Right kidney (tissue), 1 donor: ENCODE data around the gene CMIP.
"Not testable (repeated sequence)": the region's sequence is repeated elsewhere in the genome, so short reads cannot be mapped to it uniquely, and the experiment has no call there.

Experiments
- DNase-seq: peaks from one replicate; pipeline ENCODE4 v3.0.0-alpha.2; 2016

Gene CMIP

GRCh38 chr16:81688839-81689238, 244.2 kb downstream of the CMIP start:
- not testable (repeated sequence) for DNase-seq

- no peak for DNase-seq
These were observed 247.4 kb downstream of the CMIP start for GRCh38 chr16:81692021-81692420.

GRCh38 chr16:81692571-81692970, 248.0 kb downstream of the CMIP start:
- DNase-seq, result no peak

- no peak for DNase-seq
These were observed 248.6 kb downstream of the CMIP start for GRCh38 chr16:81693041-81693743.

GRCh38 chr16:81693744-81694303, 249.2 kb downstream of the CMIP start:
- DNase-seq, result no peak

- no peak for DNase-seq
These were observed 250.1 kb downstream of the CMIP start for GRCh38 chr16:81694494-81695280.

GRCh38 chr16:81695321-81696165, 250.9 kb downstream of the CMIP start:
- DNase-seq, result no peak

GRCh38 chr16:81696166-81696960, 251.8 kb downstream of the CMIP start:
- DNase-seq, result no peak

- no peak for DNase-seq
These were observed 252.5 kb downstream of the CMIP start for GRCh38 chr16:81696961-81697615.

GRCh38 chr16:81697616-81698309, 253.2 kb downstream of the CMIP start:
- DNase-seq, result no peak

- DNase-seq, result no peak
These were observed 253.7 kb downstream of the CMIP start for GRCh38 chr16:81698310-81698641.

GRCh38 chr16:81699596-81699995, 255.0 kb downstream of the CMIP start:
- no peak for DNase-seq

GRCh38 chr16:81700071-81700779, 255.6 kb downstream of the CMIP start:
- DNase-seq, result no peak

GRCh38 chr16:81700780-81701165, 256.2 kb downstream of the CMIP start:
- DNase-seq, result no peak

GRCh38 chr16:81701296-81701970, 256.8 kb downstream of the CMIP start:
- no peak for DNase-seq

GRCh38 chr16:81702506-81702905, 257.9 kb downstream of the CMIP start:
- no peak for DNase-seq

GRCh38 chr16:81703177-81704155, 258.9 kb downstream of the CMIP start:
- no peak for DNase-seq

GRCh38 chr16:81705261-81705660, 260.7 kb downstream of the CMIP start:
- DNase-seq, result no peak
